Cardiac muscle cell (in vitro differentiated cells and primary cell): ENCODE results near the gene NAV2. TPM values are rescaled to one million over a fixed set of nuclear protein-coding genes. Genes with fewer than 3 reads are reported as not detected.

Experiments
- DNase-seq, 2 donors: peaks; one replicate each; pipeline versions ENCODE4 v3.0.0 to v3.0.0-alpha.2; 2010 to 2017; ENCODE audit warnings: low read depth in 1 of 2, low spot score in 1 of 2
- H3K27ac ChIP-seq: fragments of 200-600 bp; sonication (generic); 2 replicates; pipeline ENCODE4 v1.5.1; 2016
- H3K27me3 ChIP-seq: fragments of 200-600 bp; sonication (generic); 2 replicates; pipeline ENCODE4 v1.6.0; 2016; ENCODE audit warnings: control low read depth
- H3K36me3 ChIP-seq: fragments of 200-600 bp; sonication (generic); 2 replicates; pipeline ENCODE4 v1.5.1; 2016; ENCODE audit warnings: control low read depth
- H3K4me1 ChIP-seq: fragments of 200-600 bp; sonication (generic); 2 replicates; pipeline ENCODE4 v1.8.1; 2017; ENCODE audit warnings: low read depth, mild to moderate bottlenecking, mixed run types
- H3K4me3 ChIP-seq: fragments of 200-600 bp; sonication (generic); 2 replicates; pipeline ENCODE4 v1.5.1; 2016; ENCODE audit warnings: mild to moderate bottlenecking
- H3K9me3 ChIP-seq: fragments of 200-600 bp; sonication (generic); 2 replicates; pipeline ENCODE4 v1.5.1; 2017; ENCODE audit warnings: low read depth, mild to moderate bottlenecking, control low read depth
- CTCF ChIP-seq: IDR thresholded peaks from 2 replicates; pipeline ENCODE4 v1.5.1; 2012; ENCODE audit warnings: low read depth, mild to moderate bottlenecking, low read length
- polyA plus RNA-seq: library from polyadenylated mRNA; unstranded; fragments of >200 nt; fragmentation: Nextera tagmentation; extraction: Ambion mirVana; gene quantifications from 2 replicates; pipeline ENCODE4 v1.2.1, GENCODE V29; 2016
- total RNA-seq: library from RNA; depleted of rRNA; stranded (reverse); fragments of >200 nt; gene quantifications from 2 replicates; pipeline ENCODE4 v1.2.3, GENCODE V29; 2016

Gene NAV2
- total and polyA plus RNA-seq, 2 experiments from 2014 or later = 113 to 164 TPM

DNA sequence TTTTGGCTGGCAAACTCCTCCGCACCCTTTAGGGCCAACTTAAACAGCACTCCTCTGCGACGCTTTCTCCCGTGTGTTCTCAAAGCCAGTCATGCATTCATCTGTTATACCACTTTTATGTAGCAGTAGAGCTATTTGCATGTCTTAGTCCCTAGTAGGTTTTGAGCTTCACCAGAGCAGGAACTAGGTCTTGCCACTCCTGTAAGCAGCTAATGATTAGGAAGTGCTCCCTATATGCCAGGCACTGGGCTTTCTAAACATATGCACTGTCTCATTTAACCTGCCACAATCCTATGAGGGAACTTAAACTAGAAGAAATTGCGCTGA, 266.8 kb downstream of the NAV2 start:
- Histone ChIP-seq H3K27ac (no peak overlapping the region), H3K4me1 (peaks cover 43% of the 10 kb centered on the region), H3K36me3 (no peaks in the 10 kb centered on the region), H3K9me3 (no peaks in the 10 kb centered on the region), H3K27me3 (no peaks in the 10 kb centered on the region), H3K4me3 (no peak overlapping the region)
- no peak for DNase-seq
- TF ChIP-seq CTCF = no peak

- no peak for DNase-seq
- Histone ChIP-seq H3K4me3 (no peak overlapping the region), H3K27me3 (no peaks in the 10 kb centered on the region), H3K27ac (no peak overlapping the region), H3K9me3 (no peaks in the 10 kb centered on the region), H3K36me3 (no peaks in the 10 kb centered on the region), H3K4me1 (peaks cover 43% of the 10 kb centered on the region)
- TF ChIP-seq CTCF = no peak
These were observed 267.8 kb downstream of the NAV2 start for GRCh38 chr11:19980388-19980787.

- Histone ChIP-seq H3K9me3 (no peaks in the 10 kb centered on the region), H3K4me1 (peaks cover 39% of the 10 kb centered on the region), H3K4me3 (no peak overlapping the region), H3K27ac (peak overlapping the region; percentile 19), H3K27me3 (no peaks in the 10 kb centered on the region), H3K36me3 (no peaks in the 10 kb centered on the region)
- peak in 1 of 2 donors; percentile 74 for DNase-seq
- TF ChIP-seq CTCF = no peak
These were observed 268.5 kb downstream of the NAV2 start for GRCh38 chr11:19980957-19981669.

DNA sequence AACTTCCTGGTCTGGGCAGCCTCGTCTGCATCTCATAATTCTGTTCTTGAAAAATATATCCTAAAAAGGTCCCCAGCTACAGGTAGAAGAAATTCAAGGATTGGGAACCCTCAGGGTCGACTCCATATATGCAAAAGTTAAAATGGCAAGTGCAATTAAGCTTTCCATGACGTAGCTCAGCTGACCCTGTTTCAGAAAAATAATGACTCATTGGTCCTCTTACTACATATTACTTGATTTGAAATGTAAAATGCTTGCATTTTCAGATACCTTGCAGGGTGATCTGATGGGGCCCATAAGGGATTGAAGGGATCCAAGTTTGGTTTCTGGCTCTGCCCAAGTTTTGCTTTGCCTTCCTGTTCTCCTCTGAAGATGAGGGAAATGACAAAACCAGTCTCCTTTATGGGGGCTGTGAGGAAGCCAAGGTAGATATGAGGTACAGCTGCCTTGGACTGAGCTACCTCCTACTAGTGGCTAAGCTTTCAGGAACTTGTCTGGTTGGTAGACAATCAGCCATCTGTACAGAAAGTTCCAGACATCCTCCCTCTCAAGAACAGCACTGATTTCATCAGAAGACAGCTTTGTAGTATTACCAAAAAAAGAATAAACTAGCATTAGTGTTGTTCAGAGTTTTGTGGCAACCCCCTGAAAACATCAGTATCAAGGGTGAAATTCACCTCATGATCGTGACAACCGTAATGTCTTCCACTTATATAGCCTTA, 270.3 kb downstream of the NAV2 start:
- TF ChIP-seq CTCF = no peak
- no peak overlapping the region for H3K4me3 ChIP-seq

GRCh38 chr11:19984048-19984742, 271.6 kb downstream of the NAV2 start:
- H3K27me3 ChIP-seq = no peaks in the 10 kb centered on the region
- H3K4me1 ChIP-seq = peaks cover 45% of the 10 kb centered on the region
- no peaks in the 10 kb centered on the region for H3K36me3 ChIP-seq
- no peaks in the 10 kb centered on the region for H3K9me3 ChIP-seq
- DNase-seq = no peak
- no peak for TF ChIP-seq CTCF
- H3K27ac ChIP-seq = no peak overlapping the region
- no peak overlapping the region for H3K4me3 ChIP-seq

More for the DNA sequence above, 270.3 kb downstream of the NAV2 start:
- H3K4me1 ChIP-seq = peaks cover 46% of the 10 kb centered on the region
- no peaks in the 10 kb centered on the region for H3K36me3 ChIP-seq
- H3K27me3 ChIP-seq = no peaks in the 10 kb centered on the region
- no peaks in the 10 kb centered on the region for H3K9me3 ChIP-seq
- no peak overlapping the region for H3K27ac ChIP-seq
- peak in 1 of 2 donors; percentile 31 for DNase-seq
